Measurements from ENCODE around the gene SLC20A1. TPM values are rescaled to one million over a fixed set of nuclear protein-coding genes. Genes with fewer than 3 reads are reported as not detected.

SLC20A1 gene
- total RNA-seq, 2 experiments from 2014 or later: 52.7 to 52.8 TPM

DNA sequence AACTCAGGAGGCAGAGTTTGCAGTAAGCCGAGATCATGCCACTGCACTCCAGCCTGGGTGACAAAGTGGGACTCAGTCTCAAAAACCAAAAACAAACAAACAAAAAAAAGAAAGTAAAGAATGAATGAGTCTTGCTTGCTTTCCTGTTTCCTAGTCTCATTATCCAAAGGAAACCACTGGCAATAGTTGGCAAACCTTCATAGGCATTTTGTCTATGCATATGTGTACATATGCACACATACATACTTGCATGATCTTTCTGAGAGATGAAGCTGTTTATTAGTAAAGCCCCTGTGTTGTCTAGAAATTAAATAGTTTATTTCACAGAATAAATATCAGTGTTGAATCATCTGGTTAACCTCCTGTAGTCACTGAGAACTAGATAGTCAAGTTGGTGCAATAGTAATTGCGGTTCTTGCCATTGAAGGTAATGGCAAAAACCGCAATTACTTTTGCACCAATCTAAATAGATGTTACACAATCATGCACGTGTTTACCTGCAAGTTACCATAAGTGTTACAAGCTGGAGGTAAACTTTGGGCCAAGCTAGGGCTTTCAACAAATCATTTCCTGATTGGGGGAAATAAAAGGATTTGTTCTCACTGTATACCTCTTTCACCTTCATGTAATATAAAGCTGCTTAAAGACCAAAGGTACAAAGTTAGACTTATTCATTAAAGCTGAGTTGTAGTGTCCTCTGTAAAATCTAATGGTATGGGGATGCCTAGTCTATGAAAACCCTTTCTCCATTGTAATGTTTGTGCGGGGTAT lies 24.7 kb downstream of the SLC20A1 start:
- no peaks in the 10 kb centered on the region for H3K9me3 Mint-ChIP-seq
- CTCF ChIA-PET: interaction anchor here (0.9 to 1.8 kb wide), 3 partner anchors 45 to 79 kb away, joined by 3 to 6 read pairs (median 5); no protein-coding TSS in a partner anchor

DNA sequence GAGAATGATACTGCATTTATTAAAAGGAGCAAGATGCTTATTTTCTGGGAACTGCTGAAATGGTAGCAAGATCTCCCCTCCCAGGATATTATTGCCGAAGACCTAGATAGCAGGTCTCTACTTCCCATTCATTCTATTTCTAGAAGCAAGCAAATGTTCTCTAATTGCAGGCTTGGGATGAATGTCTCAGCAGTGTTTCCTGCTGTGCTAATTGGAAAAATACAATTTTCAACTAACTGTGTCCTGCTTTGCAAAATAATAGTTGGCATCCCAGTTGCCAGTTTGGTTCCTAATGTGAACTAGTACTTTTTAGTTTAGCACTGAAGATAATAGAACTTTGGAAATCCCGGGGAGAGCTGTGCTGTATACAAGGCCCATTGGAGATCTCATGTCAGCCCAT lies 26.1 kb downstream of the SLC20A1 start:
- CTCF ChIA-PET: interaction anchor here (0.7 to 1.2 kb wide), 3 partner anchors 47 to 78 kb away, joined by 3 to 6 read pairs (median 5); no protein-coding TSS in a partner anchor

More for the DNA sequence above, 24.7 kb downstream of the SLC20A1 start:
- POLR2A ChIA-PET: interaction anchor here (1.2 to 2.1 kb wide), 3 partner anchors 8 to 24 kb away, joined by 4 to 5 read pairs (median 4); no protein-coding TSS in a partner anchor
- intact Hi-C loops (cut with micrococcal nuclease): no loop called here
- no peak for ATAC-seq
- Mint-ChIP-seq H3K36me3 (ENCODE audit: low read depth) (peaks cover 4% of the 10 kb centered on the region), H3K27me3 (peaks cover 5% of the 10 kb centered on the region), H3K27ac (no peak overlapping the region), H3K4me1 (ENCODE audit: low read depth) (no peaks in the 10 kb centered on the region), H3K4me3 (no peak overlapping the region)
- TF ChIP-seq, protein P1, sequence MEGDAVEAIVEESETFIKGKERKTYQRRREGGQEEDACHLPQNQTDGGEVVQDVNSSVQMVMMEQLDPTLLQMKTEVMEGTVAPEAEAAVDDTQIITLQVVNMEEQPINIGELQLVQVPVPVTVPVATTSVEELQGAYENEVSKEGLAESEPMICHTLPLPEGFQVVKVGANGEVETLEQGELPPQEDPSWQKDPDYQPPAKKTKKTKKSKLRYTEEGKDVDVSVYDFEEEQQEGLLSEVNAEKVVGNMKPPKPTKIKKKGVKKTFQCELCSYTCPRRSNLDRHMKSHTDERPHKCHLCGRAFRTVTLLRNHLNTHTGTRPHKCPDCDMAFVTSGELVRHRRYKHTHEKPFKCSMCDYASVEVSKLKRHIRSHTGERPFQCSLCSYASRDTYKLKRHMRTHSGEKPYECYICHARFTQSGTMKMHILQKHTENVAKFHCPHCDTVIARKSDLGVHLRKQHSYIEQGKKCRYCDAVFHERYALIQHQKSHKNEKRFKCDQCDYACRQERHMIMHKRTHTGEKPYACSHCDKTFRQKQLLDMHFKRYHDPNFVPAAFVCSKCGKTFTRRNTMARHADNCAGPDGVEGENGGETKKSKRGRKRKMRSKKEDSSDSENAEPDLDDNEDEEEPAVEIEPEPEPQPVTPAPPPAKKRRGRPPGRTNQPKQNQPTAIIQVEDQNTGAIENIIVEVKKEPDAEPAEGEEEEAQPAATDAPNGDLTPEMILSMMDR (IDR thresholded peaks at IDR 0.05): no peak
- no peak for DNase-seq

DNA sequence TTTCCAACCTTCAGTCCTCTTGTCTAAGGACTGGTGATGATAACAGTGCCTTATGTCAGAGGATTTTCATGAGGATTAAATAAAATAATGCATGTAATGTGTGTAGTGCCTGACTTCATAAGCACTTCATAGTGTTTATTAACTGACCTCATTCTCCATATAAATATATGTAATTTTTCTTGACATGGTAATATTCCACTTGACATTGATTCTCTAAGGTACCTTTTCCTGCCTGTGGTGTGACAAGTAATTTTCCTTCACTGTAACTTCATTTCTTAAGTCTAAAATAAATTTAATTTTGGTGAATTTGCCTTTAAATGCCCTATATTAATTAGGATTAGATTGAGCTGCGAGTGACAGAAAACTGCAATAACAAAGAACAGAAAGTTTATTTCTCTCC lies 27.3 kb downstream of the SLC20A1 start:
- TF ChIP-seq, protein P1 (IDR thresholded peaks at IDR 0.05): no peak
- Mint-ChIP-seq H3K27me3 (peaks cover 5% of the 10 kb centered on the region), H3K27ac (no peak overlapping the region), H3K4me1 (ENCODE audit: low read depth) (no peaks in the 10 kb centered on the region), H3K9me3 (no peaks in the 10 kb centered on the region), H3K4me3 (no peak overlapping the region), H3K36me3 (ENCODE audit: low read depth) (no peaks in the 10 kb centered on the region)
- DNase-seq (no peak), ATAC-seq (no peak)
- intact Hi-C loops (cut with micrococcal nuclease): no loop called here
- ChIA-PET CTCF (interaction anchor here (1.1 to 1.5 kb wide), 3 partner anchors 12 to 73 kb away, joined by 3 to 6 read pairs (median 4); no protein-coding TSS in a partner anchor), POLR2A (interaction anchor here (0.9 to 2.0 kb wide), 2 partner anchors 9 to 17 kb away, joined by 3 to 5 read pairs; no protein-coding TSS in a partner anchor)

More for the DNA sequence above, 26.1 kb downstream of the SLC20A1 start:
- no peaks in the 10 kb centered on the region for H3K36me3 Mint-ChIP-seq (ENCODE audit: low read depth)
- no peak for ATAC-seq
- H3K27me3 Mint-ChIP-seq: peaks cover 5% of the 10 kb centered on the region
- H3K4me1 Mint-ChIP-seq (ENCODE audit: low read depth): no peaks in the 10 kb centered on the region
- no peaks in the 10 kb centered on the region for H3K9me3 Mint-ChIP-seq
- no peak overlapping the region for H3K27ac Mint-ChIP-seq
- TF ChIP-seq, protein P1 (IDR thresholded peaks at IDR 0.05): no peak
- H3K4me3 Mint-ChIP-seq: no peak overlapping the region
- intact Hi-C loops (cut with micrococcal nuclease): no loop called here
- no peak for DNase-seq
- POLR2A ChIA-PET: interaction anchor here (1.5 kb wide), 1 partner anchor 13 kb away, joined by 4 read pairs; no protein-coding TSS in a partner anchor

DNA sequence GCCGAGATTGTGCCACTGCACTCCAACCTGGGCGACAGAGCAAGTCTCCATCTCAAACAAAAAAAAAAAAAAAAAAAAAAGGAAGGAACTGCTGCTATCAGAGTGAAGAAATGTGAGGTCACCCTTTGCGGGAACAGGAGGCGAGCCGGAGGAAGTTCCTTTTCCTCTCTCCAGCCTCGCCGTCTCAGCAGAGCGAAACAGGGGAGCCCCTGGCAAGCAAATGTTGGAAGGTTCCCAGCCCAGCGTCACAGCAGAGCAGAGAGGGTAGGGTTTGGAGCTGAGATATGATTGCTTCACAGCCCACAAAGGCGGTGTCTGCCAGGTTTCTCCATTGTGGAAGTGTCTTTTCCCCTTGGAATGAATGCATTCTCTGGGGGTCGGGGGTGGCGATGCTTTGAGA lies 28.5 kb downstream of the SLC20A1 start:
- CTCF ChIA-PET: interaction anchor here (0.8 to 1.5 kb wide), 3 partner anchors 10 to 54 kb away, joined by 3 to 4 read pairs (median 3); no protein-coding TSS in a partner anchor

More for the DNA sequence above, 28.5 kb downstream of the SLC20A1 start:
- POLR2A ChIA-PET: interaction anchor here (0.9 to 2.0 kb wide), 2 partner anchors 10 to 28 kb away, joined by 3 to 5 read pairs; partner anchors contain the start of gene SLC20A1
- TF ChIP-seq, protein P1 (IDR thresholded peaks at IDR 0.05): no peak
- Mint-ChIP-seq H3K9me3 (no peaks in the 10 kb centered on the region), H3K36me3 (ENCODE audit: low read depth) (no peaks in the 10 kb centered on the region), H3K4me1 (ENCODE audit: low read depth) (no peaks in the 10 kb centered on the region), H3K27ac (no peak overlapping the region), H3K27me3 (peaks cover 5% of the 10 kb centered on the region), H3K4me3 (no peak overlapping the region)
- DNase-seq (no peak), ATAC-seq (no peak)
- intact Hi-C loops (cut with micrococcal nuclease): no loop called here
